Thyroid gland (tissue), 4 donors: Measurements from ENCODE around the gene LRMDA.

Source experiments
- POLR2A ChIP-seq, 2 donors: fragments of 450-650 bp; IDR thresholded peaks; one replicate each; pipeline ENCODE4 v1.6.1; 2017; ENCODE audit warnings: antibody characterized with exemption in 2 of 2, mild to moderate bottlenecking in 2 of 2, moderate library complexity in 1 of 2
- TF ChIP-seq, protein P1 (sequence below), 6 experiments: fragments of 200-600 bp in 3 of 6; fragments of 450-650 bp in 3 of 6; sonication (generic) in 3 of 6; IDR thresholded peaks; one replicate each; pipeline ENCODE4 v1.5.1; 2016 to 2019; ENCODE audit warnings: antibody characterized with exemption in 6 of 6, mild to moderate bottlenecking in 2 of 6, inconsistent platforms in 1 of 6, moderate library complexity in 1 of 6

DNA sequence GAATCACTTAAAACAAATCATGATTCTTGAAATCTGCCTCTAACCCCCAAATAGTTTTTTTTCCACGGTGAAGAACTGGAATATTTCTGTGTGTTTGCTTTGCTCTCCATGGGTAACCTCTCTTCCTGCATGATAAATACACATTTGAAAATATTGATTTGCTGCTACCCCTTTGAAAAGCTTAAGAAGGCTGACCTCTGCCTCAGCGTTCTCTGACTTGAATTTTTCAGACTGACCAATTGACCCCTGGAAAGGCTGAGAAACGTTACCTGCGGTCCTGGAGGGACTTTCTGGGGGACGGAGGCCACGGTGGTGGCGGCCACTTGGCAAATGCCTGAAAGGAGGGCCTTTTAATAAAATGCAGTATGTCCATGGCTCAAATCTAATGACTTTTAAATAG lies 520.2 kb downstream of the LRMDA start:
- no peak for TF ChIP-seq POLR2A (IDR thresholded peaks at IDR 0.05)
- TF ChIP-seq, protein P1, sequence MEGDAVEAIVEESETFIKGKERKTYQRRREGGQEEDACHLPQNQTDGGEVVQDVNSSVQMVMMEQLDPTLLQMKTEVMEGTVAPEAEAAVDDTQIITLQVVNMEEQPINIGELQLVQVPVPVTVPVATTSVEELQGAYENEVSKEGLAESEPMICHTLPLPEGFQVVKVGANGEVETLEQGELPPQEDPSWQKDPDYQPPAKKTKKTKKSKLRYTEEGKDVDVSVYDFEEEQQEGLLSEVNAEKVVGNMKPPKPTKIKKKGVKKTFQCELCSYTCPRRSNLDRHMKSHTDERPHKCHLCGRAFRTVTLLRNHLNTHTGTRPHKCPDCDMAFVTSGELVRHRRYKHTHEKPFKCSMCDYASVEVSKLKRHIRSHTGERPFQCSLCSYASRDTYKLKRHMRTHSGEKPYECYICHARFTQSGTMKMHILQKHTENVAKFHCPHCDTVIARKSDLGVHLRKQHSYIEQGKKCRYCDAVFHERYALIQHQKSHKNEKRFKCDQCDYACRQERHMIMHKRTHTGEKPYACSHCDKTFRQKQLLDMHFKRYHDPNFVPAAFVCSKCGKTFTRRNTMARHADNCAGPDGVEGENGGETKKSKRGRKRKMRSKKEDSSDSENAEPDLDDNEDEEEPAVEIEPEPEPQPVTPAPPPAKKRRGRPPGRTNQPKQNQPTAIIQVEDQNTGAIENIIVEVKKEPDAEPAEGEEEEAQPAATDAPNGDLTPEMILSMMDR (IDR thresholded peaks at IDR 0.05) = no peak
